ENCODE measurements around the gene PIM3.
A peak's percentile ranks its signal among the peaks of the same experiment; 100 is the strongest.

Gene PIM3

DNA sequence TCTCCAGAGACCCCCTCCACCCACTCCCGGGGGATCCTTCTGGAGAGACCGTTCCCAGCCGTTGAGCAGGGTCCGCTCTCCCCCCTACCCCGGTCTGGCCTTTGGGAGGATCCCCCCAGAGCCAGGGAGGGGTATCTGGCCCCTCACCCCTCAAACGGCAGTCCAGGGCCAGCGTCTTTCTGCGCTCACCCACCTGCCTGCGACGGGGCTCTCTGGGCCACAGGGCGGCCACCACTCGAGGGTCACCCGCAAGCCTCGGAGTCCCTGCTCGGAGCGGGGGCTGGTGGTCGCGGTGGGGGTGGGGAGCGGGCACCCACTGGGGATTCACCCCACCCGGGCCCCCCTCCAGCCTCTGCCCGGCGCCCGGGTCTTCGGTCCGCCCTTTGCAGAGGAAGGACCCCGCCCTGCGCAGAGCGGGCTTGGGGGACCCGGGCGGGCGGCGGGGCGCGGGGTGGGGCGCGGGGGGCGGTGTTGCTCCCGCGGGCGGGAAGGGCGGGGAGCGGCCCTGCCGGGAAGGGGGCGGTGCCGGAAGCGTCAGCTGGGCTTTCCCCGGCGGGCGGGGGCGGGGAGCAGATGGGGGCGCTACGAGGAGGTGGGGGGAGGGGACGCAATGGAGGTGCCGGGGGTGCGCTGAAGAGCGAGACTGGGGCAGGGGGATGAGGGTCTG, 25.5 kb upstream of the PIM3 start:
- Histone ChIP-seq H2AFZ (no peak overlapping the region), H3K27ac (peak overlapping the region; percentile 71), H3K4me3 (ENCODE audit: low read depth, low read length) (peak overlapping the region; percentile 18), H3K9me3 (ENCODE audit: control insufficient read depth, low read length) (no peaks in the 10 kb centered on the region), H3K36me3 (ENCODE audit: control insufficient read depth, insufficient read depth, low read length) (no peaks in the 10 kb centered on the region), H3K4me2 (ENCODE audit: low read length) (no peak overlapping the region), H3K79me2 (no peaks in the 10 kb centered on the region), H3K27me3 (ENCODE audit: control insufficient read depth, insufficient read depth, low read length) (no peaks in the 10 kb centered on the region), H3K9ac (no peak overlapping the region), H3K4me1 (peaks cover 5% of the 10 kb centered on the region)
- TF ChIP-seq, protein P1, sequence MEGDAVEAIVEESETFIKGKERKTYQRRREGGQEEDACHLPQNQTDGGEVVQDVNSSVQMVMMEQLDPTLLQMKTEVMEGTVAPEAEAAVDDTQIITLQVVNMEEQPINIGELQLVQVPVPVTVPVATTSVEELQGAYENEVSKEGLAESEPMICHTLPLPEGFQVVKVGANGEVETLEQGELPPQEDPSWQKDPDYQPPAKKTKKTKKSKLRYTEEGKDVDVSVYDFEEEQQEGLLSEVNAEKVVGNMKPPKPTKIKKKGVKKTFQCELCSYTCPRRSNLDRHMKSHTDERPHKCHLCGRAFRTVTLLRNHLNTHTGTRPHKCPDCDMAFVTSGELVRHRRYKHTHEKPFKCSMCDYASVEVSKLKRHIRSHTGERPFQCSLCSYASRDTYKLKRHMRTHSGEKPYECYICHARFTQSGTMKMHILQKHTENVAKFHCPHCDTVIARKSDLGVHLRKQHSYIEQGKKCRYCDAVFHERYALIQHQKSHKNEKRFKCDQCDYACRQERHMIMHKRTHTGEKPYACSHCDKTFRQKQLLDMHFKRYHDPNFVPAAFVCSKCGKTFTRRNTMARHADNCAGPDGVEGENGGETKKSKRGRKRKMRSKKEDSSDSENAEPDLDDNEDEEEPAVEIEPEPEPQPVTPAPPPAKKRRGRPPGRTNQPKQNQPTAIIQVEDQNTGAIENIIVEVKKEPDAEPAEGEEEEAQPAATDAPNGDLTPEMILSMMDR (IDR thresholded peaks at IDR 0.05): no peak

DNA sequence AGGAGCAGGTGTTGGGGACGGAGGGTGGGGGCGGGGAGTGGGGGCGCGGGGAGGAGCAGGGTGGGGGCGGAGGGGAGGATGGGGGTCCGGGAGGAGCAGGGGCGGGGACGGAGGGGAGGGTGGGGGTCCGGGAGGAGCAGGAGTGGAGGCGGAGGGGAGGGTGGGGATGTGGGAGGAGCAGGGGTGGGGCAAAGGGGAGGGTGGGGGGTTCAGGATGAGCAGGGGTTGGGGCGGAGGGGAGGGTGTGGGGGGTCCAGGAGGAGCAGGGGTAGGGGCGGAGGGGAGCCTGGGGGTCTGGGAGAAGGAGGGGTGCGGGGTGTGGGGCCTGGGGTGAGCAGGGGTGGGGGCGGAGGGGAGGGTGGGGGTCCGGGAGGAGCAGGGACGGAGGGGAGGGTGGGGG, 25.0 kb upstream of the PIM3 start:
- peaks cover 5% of the 10 kb centered on the region for H3K4me1 ChIP-seq
- no peak overlapping the region for H3K4me2 ChIP-seq (ENCODE audit: low read length)
- H3K27ac ChIP-seq: no peak overlapping the region
- H3K27me3 ChIP-seq (ENCODE audit: control insufficient read depth, insufficient read depth, low read length): no peaks in the 10 kb centered on the region
- no peaks in the 10 kb centered on the region for H3K79me2 ChIP-seq
- H2AFZ ChIP-seq: no peak overlapping the region
- no peak overlapping the region for H3K9ac ChIP-seq
- H3K36me3 ChIP-seq (ENCODE audit: control insufficient read depth, insufficient read depth, low read length): no peaks in the 10 kb centered on the region
- TF ChIP-seq, protein P1 (IDR thresholded peaks at IDR 0.05): no peak
- H3K4me3 ChIP-seq (ENCODE audit: low read depth, low read length): no peak overlapping the region
- H3K9me3 ChIP-seq (ENCODE audit: control insufficient read depth, low read length): no peaks in the 10 kb centered on the region

DNA sequence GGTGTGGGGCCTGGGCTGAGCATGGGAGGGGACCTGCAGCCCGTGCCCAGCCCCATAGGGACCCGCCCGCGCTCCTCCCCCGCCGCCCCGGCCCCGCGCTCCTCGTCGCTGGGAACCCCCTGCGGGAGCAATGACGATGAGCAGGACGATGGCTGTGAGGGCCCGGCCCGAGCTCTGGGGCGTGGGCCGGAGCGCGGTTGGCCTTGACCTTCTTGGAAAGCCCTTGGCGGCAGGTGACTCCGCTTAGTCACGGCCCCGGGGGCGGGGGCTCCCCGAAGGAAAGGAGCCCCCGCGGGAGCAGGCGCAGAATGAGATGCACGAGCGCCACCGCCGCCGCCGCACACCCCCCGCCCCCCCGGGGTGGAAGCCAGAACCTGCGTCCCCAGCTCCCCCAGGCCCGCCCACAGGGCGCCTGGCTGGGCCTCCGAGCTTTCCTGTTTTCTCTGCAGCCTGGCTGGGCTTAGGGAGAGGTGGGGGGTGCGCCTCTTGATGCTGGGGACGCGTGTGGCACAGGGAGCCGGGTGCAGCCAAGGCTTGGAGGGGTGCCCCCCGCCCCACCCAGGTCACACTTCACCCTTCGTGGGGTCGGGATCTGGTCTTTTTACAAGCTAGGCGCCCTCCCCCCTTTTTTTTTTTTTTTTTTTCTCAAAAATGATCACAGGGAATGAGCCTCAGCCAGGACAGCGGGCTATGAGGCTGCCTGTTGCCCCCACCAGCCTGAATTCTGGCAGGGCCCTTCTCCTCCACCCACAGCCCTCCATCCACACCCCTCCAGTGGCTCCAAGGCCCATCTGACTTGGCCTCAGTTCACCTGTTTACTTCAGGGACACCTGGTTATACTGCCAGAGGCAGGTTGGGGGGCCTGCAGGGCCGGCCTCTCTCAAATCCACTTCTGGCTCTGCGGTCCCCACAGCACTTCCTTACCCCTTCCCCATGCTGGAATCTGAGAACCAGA, 24.3 kb upstream of the PIM3 start:
- Histone ChIP-seq H3K9me3 (ENCODE audit: control insufficient read depth, low read length) (no peaks in the 10 kb centered on the region), H3K27me3 (ENCODE audit: control insufficient read depth, insufficient read depth, low read length) (no peaks in the 10 kb centered on the region), H3K9ac (no peak overlapping the region), H3K4me3 (ENCODE audit: low read depth, low read length) (peak overlapping the region; percentile 41), H2AFZ (peak overlapping the region; percentile 83), H3K27ac (peak overlapping the region; percentile 73), H3K79me2 (no peaks in the 10 kb centered on the region), H3K36me3 (ENCODE audit: control insufficient read depth, insufficient read depth, low read length) (no peaks in the 10 kb centered on the region), H3K4me1 (peaks cover 5% of the 10 kb centered on the region), H3K4me2 (ENCODE audit: low read length) (peak overlapping the region; percentile 47)
- TF ChIP-seq, protein P1 (IDR thresholded peaks at IDR 0.05): no peak

DNA sequence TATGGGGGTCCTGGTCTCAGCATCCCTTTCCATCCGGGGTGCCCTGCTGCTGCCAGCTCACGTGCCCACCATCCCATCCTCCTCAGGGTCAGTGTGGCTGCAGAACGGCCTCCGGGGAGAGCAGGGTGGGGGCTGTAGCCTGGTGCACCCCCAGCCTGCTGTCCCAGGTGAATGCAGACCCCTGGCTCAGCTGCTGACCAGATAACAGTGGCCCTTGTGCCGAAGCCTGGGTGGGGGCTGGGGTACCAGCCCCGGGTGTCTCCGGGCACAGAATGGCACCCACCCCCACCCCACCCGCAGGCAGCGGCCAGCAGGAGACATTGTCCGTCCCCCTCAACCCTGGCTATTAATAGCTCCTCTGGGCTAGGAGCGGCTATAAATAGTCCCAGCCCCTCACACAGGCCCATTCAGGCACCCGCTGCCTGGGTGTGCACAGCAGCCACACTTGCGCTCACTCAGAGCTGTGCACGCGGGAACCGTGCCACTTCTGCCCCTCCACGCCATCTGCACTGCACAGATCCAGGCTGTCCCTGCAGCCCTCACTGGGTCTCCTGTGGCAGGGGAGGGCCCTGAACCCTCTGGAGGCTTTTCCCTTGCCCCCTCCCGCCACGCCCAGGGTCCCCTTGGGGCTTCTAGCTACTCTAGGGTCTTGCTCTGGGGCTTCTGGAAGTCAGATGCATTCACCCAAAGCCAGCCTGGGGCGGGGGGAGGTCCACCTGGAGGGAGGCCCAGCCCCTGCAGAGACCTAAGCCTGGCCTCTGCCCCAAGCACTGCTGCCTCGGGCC, 23.4 kb upstream of the PIM3 start:
- no peaks in the 10 kb centered on the region for H3K9me3 ChIP-seq (ENCODE audit: control insufficient read depth, low read length)
- H3K4me2 ChIP-seq (ENCODE audit: low read length): no peak overlapping the region
- H3K9ac ChIP-seq: no peak overlapping the region
- H3K4me3 ChIP-seq (ENCODE audit: low read depth, low read length): no peak overlapping the region
- no peaks in the 10 kb centered on the region for H3K79me2 ChIP-seq
- no peaks in the 10 kb centered on the region for H3K27me3 ChIP-seq (ENCODE audit: control insufficient read depth, insufficient read depth, low read length)
- peaks cover 5% of the 10 kb centered on the region for H3K4me1 ChIP-seq
- H3K27ac ChIP-seq: peak overlapping the region; percentile 73
- no peaks in the 10 kb centered on the region for H3K36me3 ChIP-seq (ENCODE audit: control insufficient read depth, insufficient read depth, low read length)
- TF ChIP-seq, protein P1 (IDR thresholded peaks at IDR 0.05): no peak
- no peak overlapping the region for H2AFZ ChIP-seq

Data from parathyroid adenoma (tissue), 2 donors.